Thyroid gland (tissue), 4 donors: ENCODE measurements around the gene GREB1L. TPM values are rescaled to one million over a fixed set of nuclear protein-coding genes. Genes with fewer than 3 reads are reported as not detected.
"Not testable (repeated sequence)": the region's sequence is repeated elsewhere in the genome, so short reads cannot be mapped to it uniquely, and the experiment has no call there.

Experiments
- DNase-seq, 2 donors: peaks; one replicate each; pipeline ENCODE4 v3.0.0-alpha.2; 2019
- H3K27ac ChIP-seq, 3 donors: fragments of 200-600 bp; sonication (generic); 1 replicate in 2 of 3; 2 replicates in 1 of 3; pipeline ENCODE4 v1.5.1; 2016 to 2019; ENCODE audit warnings: mild to moderate bottlenecking in 1 of 3, moderate library complexity in 1 of 3
- H3K27me3 ChIP-seq: fragments of 200-600 bp; sonication (generic); one replicate; pipeline ENCODE4 v1.5.1; 2019
- H3K36me3 ChIP-seq, 2 donors: fragments of 200-600 bp; sonication (generic); one replicate each; pipeline ENCODE4 v1.5.1; 2016 to 2019
- H3K4me1 ChIP-seq, 2 donors: fragments of 200-600 bp; sonication (generic); one replicate each; pipeline ENCODE4 v1.5.1; 2017 to 2019
- H3K4me3 ChIP-seq, 3 donors: fragments of 200-600 bp; sonication (generic); replicated peaks in 1 of 3; 1 replicate in 2 of 3; 2 replicates in 1 of 3; pipeline ENCODE4 v1.5.1; 2016; ENCODE audit warnings: mild to moderate bottlenecking in 1 of 3
- H3K9me3 ChIP-seq: fragments of 200-600 bp; sonication (generic); one replicate; pipeline ENCODE4 v1.5.1; 2017
- CTCF ChIP-seq, 6 experiments: fragments of 200-600 bp in 3 of 6; fragments of 450-650 bp in 3 of 6; sonication (generic) in 3 of 6; IDR thresholded peaks; one replicate each; pipeline ENCODE4 v1.5.1; 2016 to 2019; ENCODE audit warnings: antibody characterized with exemption in 6 of 6, mild to moderate bottlenecking in 2 of 6, inconsistent platforms in 1 of 6, moderate library complexity in 1 of 6
- POLR2A ChIP-seq, 2 donors: fragments of 450-650 bp; IDR thresholded peaks; one replicate each; pipeline ENCODE4 v1.6.1; 2017; ENCODE audit warnings: antibody characterized with exemption in 2 of 2, mild to moderate bottlenecking in 2 of 2, moderate library complexity in 1 of 2
- WGBS, 2 donors: methylation state at CpG; one replicate each; pipeline ENCODE4 v1.1.5; 2017; 5-methylcytosine and 5-hydroxymethylcytosine counted together
- intact Hi-C: fragments of 100-400 bp; cut with DNase I; formaldehyde crosslinking; loops from one replicate; pipeline ENCODE4 v1.15.1; 2023
- total RNA-seq, 4 donors: library from RNA; depleted of rRNA; stranded (reverse); fragments of >200 nt; gene quantifications; one replicate each; pipeline ENCODE4 v1.2.3, GENCODE V29; 2016

The GREB1L gene
- total RNA-seq, 4 donors from 2014 or later: 25.0 to 43.5 (median 31.8) TPM

GRCh38 chr18:21270453-21270852 is 28.4 kb downstream of the GREB1L start:
- H3K4me3 ChIP-seq: no peak overlapping the region
- peaks cover 21 to 49% of the 10 kb centered on the region in 2 donors for H3K4me1 ChIP-seq
- TF ChIP-seq POLR2A (IDR thresholded peaks at IDR 0.05): no peak
- no peak for TF ChIP-seq CTCF (IDR thresholded peaks at IDR 0.05)
- H3K9me3 ChIP-seq: no peaks in the 10 kb centered on the region
- no peaks in the 10 kb centered on the region for H3K36me3 ChIP-seq
- peak overlapping the region in 1 of 3 donors; percentile 14 for H3K27ac ChIP-seq
- WGBS, 2 donors: 26 to 52% methylated on average over 3 of the region's 3 CpGs
- peak; percentile 59 to 72 for DNase-seq
- H3K27me3 ChIP-seq: no peaks in the 10 kb centered on the region
- intact Hi-C loops: no loop called here

GRCh38 chr18:21272016-21272579 is 30.1 kb downstream of the GREB1L start:
- Histone ChIP-seq H3K4me1 (peaks cover 21 to 34% of the 10 kb centered on the region in 2 donors), H3K27ac (peak overlapping the region in 1 of 3 donors; percentile 4), H3K27me3 (no peaks in the 10 kb centered on the region), H3K4me3 (no peak overlapping the region), H3K36me3 (no peaks in the 10 kb centered on the region), H3K9me3 (no peaks in the 10 kb centered on the region)
- TF ChIP-seq POLR2A (IDR thresholded peaks at IDR 0.05): no peak
- no peak for TF ChIP-seq CTCF (IDR thresholded peaks at IDR 0.05)
- intact Hi-C loops: no loop called here
- DNase-seq: no peak
- WGBS, 2 donors: 57 to 72% methylated on average over 4 of the region's 4 CpGs

- WGBS, 2 donors: 33 to 41% methylated on average over 3 of the region's 3 CpGs
- H3K9me3 ChIP-seq: no peaks in the 10 kb centered on the region
- no peaks in the 10 kb centered on the region for H3K27me3 ChIP-seq
- no peak overlapping the region for H3K27ac ChIP-seq
- DNase-seq: no peak
- intact Hi-C loops: no loop called here
- H3K4me1 ChIP-seq: peaks cover 12 to 24% of the 10 kb centered on the region in 2 donors
- TF ChIP-seq POLR2A (IDR thresholded peaks at IDR 0.05) (no peak), CTCF (IDR thresholded peaks at IDR 0.05) (no peak)
- no peaks in the 10 kb centered on the region for H3K36me3 ChIP-seq
- H3K4me3 ChIP-seq: no peak overlapping the region
These were observed 31.5 kb downstream of the GREB1L start for GRCh38 chr18:21273568-21273967.

GRCh38 chr18:21275645-21276044 is 33.6 kb downstream of the GREB1L start:
- no peaks in the 10 kb centered on the region for H3K9me3 ChIP-seq
- no peak overlapping the region for H3K4me3 ChIP-seq
- peaks cover 6 to 7% of the 10 kb centered on the region in 2 donors for H3K4me1 ChIP-seq
- H3K27me3 ChIP-seq: no peaks in the 10 kb centered on the region
- no peaks in the 10 kb centered on the region for H3K36me3 ChIP-seq
- intact Hi-C loops: no loop called here
- 88 to 95% methylated on average over 7 of the region's 7 CpGs for WGBS, 2 donors
- no peak for DNase-seq
- no peak overlapping the region for H3K27ac ChIP-seq
- TF ChIP-seq POLR2A (IDR thresholded peaks at IDR 0.05) (no peak), CTCF (IDR thresholded peaks at IDR 0.05) (no peak)

GRCh38 chr18:21277578-21277977 is 35.5 kb downstream of the GREB1L start:
- no peak for DNase-seq
- no peak for TF ChIP-seq POLR2A (IDR thresholded peaks at IDR 0.05)
- TF ChIP-seq CTCF (IDR thresholded peaks at IDR 0.05): no peak
- H3K27ac ChIP-seq: no peak overlapping the region
- intact Hi-C loops: no loop called here
- no peak overlapping the region for H3K4me3 ChIP-seq
- H3K27me3 ChIP-seq: no peaks in the 10 kb centered on the region
- 95 to 96% methylated on average over 4 of the region's 4 CpGs for WGBS, 2 donors
- no peaks in the 10 kb centered on the region for H3K36me3 ChIP-seq
- H3K4me1 ChIP-seq: no peaks in the 10 kb centered on the region
- no peaks in the 10 kb centered on the region for H3K9me3 ChIP-seq

GRCh38 chr18:21278218-21278617 is 36.2 kb downstream of the GREB1L start:
- 95 to 96% methylated on average over 6 of the region's 6 CpGs for WGBS, 2 donors
- intact Hi-C loops, H3K36me3 ChIP-seq, DNase-seq, H3K4me1 ChIP-seq, H3K27ac ChIP-seq, H3K27me3 ChIP-seq, H3K4me3 ChIP-seq, H3K9me3 ChIP-seq: not testable (repeated sequence)
